Central memory CD8-positive, alpha-beta T cell (primary cell): Measurements from ENCODE around the gene IQSEC3.
"Not testable (repeated sequence)": the region's sequence is repeated elsewhere in the genome, so short reads cannot be mapped to it uniquely, and the experiment has no call there.

Source experiments
- ATAC-seq: fragments of 150-1000 bp; cut with Tn5 transposase; replicated peaks from 2 replicates; pipeline ENCODE4 v1.10.0; 2022; ENCODE audit warnings: mild to moderate bottlenecking, moderate FRiP score, moderate number of reproducible peaks; ENCODE audit not compliant: poor library complexity, severe bottlenecking; ENCODE audit errors: extremely low read depth
- DNase-seq, 2 donors: peaks; one replicate each; pipeline ENCODE4 v3.0.0; 2021; ENCODE audit warnings: low spot score in 2 of 2
- H3K27ac Mint-ChIP-seq: one replicate; pipeline ENCODE4 v1.8.0; 2022; ENCODE audit warnings: low read depth, mild to moderate bottlenecking, moderate library complexity, mixed read lengths
- H3K27me3 Mint-ChIP-seq: one replicate; pipeline ENCODE4 v1.8.0; 2022; ENCODE audit warnings: mixed read lengths
- H3K36me3 Mint-ChIP-seq: one replicate; pipeline ENCODE4 v1.8.0; 2022; ENCODE audit warnings: mild to moderate bottlenecking, moderate library complexity, mixed read lengths; ENCODE audit not compliant: insufficient read depth
- H3K4me1 Mint-ChIP-seq: one replicate; pipeline ENCODE4 v1.8.0; 2022; ENCODE audit warnings: mixed read lengths
- H3K4me3 Mint-ChIP-seq: one replicate; pipeline ENCODE4 v1.8.0; 2022; ENCODE audit warnings: mild to moderate bottlenecking, moderate library complexity, mixed read lengths
- H3K9me3 Mint-ChIP-seq: one replicate; pipeline ENCODE4 v1.8.0; 2022; ENCODE audit warnings: mixed read lengths

IQSEC3 gene

DNA sequence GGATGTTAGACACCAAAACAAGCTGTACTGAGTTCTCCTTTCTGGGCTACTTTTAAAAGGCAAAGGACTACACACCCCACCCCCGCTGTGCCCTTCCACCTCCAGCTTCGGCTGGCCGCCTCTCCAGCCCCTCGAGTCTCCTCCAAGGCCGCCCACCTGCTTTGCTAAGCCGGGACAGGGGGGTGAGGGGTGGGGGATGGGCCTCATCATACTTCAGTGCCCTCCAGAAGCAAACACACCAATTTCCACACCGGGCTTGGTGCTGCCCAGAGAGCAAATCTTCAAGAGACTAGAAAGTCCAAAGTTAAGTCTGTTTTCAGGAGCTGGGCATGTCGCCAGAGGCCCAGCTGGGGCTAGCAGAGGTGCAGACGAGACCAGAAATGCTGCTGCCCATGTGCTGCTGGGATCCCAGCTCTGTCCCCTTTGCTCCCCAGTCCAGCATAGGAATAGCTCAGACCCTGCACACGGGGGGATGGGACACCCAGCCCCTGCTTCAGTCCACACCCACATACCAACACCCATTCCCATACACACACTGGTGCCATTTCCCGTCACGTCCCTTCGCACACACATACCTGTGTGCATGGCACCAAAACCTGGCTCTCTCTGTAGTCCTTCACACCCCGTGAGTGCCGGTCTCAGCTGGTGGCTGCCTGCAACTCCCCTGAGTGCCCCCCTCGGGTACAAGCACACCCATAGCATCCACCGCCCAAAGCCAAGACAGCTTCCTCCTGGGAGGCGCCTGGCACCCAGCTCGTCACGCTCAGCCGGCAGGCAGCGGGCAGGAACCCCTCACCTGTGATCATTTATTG is 146.4 kb downstream of the IQSEC3 start:
- Mint-ChIP-seq H3K27ac (no peak overlapping the region), H3K4me1 (peaks cover 5% of the 10 kb centered on the region), H3K4me3 (no peak overlapping the region), H3K27me3 (peaks cover 65% of the 10 kb centered on the region), H3K9me3 (no peaks in the 10 kb centered on the region), H3K36me3 (peaks cover 2% of the 10 kb centered on the region)
- DNase-seq, result no peak
- no peak for ATAC-seq

DNA sequence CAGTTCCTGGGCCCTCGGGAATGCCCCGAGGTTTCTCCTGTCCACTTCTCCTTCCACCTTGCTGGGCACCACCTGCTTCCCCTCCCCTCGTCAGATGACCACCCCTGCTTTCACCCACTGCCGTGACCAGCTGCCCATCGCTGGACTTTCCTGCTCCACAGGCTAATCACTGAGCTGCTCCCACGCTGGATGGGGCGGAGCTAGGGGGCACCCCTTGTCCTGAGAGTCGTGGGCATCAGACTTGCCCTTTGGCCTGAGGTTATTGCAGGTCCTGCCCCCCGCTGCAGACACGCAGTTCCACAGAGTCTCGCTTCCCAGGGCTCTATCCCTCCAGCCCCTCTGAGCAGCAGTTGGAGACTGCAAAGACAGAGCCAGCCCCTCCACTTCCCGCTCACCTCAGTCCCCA is 147.0 kb downstream of the IQSEC3 start:
- no peak overlapping the region for H3K4me3 Mint-ChIP-seq
- ATAC-seq (no peak), DNase-seq (no peak)
- no peak overlapping the region for H3K27ac Mint-ChIP-seq
- peaks cover 2% of the 10 kb centered on the region for H3K36me3 Mint-ChIP-seq
- peaks cover 5% of the 10 kb centered on the region for H3K4me1 Mint-ChIP-seq
- no peaks in the 10 kb centered on the region for H3K9me3 Mint-ChIP-seq
- peaks cover 59% of the 10 kb centered on the region for H3K27me3 Mint-ChIP-seq

DNA sequence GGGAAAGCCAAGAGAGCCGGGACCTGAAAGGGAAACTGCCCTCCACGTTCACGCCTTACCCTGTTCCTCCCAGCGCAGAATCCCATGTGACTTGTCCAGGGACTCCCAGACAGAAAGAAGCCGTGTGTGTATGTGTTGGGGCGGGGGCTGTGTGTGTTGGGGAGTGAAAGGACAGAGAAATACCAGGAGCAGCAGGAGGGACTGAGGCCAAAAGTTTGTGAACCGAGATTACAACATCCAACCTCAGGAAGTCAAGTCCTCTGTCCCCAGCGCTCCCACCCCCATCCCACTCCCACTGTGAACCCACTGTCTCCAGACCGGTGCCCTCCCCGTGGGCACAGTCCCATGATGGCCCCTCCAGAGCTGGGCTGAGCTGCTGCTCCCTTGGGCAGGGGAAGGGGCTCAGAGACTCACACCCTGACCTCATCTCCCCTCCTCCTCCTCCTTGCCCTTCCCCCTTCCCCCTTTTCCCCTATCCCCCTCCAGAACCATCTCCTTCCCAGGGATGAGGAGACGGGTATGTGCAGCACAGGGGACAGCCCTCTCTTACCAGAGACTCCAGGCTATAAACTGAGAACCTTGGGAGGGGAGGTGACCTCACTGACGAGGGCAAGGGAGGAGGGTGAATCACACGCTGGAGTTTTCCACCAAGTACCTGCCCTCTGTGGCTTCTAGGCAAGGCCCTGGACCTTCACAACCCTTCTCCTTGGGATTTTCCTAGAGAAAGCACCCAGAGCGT is 147.6 kb downstream of the IQSEC3 start, which contains the start of gene SLC6A12:
SLC6A12 (minus strand) TSS at position 155 of the 739 bp plus-strand sequence. CDS start 4,171 bp downstream, outside the sequence.
- ATAC-seq, result no peak
- Mint-ChIP-seq H3K27me3 (peaks cover 58% of the 10 kb centered on the region), H3K9me3 (no peaks in the 10 kb centered on the region), H3K27ac (no peak within 1 kb of the TSS), H3K4me3 (no peak within 1 kb of the TSS), H3K4me1 (peaks cover 5% of the 10 kb centered on the region), H3K36me3 (peaks cover 2% of the 10 kb centered on the region)
- DNase-seq, result no peak

DNA sequence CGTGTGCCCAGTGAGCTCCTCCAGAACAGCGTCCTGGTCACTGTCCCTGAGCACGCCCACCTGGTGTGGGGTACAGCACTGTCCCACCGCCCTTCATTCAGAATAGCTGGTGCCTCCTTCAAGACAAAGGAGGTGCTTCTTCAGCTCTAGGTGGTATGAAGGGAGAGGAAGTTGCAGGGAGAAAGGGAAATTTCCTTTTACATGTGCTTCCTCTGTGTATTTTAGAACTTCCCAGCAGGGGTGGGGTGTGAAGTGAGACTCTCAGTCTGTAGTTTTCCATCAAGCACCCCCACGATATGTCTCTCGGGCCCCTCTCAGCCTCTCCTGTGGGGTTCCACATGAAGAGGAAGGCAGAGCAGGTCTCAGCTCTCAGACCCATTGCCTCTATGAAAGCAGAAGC is 148.5 kb downstream of the IQSEC3 start:
- Mint-ChIP-seq H3K27ac (no peak overlapping the region), H3K27me3 (peaks cover 53% of the 10 kb centered on the region), H3K4me3 (no peak overlapping the region), H3K4me1 (peaks cover 10% of the 10 kb centered on the region), H3K9me3 (no peaks in the 10 kb centered on the region), H3K36me3 (peaks cover 2% of the 10 kb centered on the region)
- DNase-seq (no peak), ATAC-seq (no peak)

DNA sequence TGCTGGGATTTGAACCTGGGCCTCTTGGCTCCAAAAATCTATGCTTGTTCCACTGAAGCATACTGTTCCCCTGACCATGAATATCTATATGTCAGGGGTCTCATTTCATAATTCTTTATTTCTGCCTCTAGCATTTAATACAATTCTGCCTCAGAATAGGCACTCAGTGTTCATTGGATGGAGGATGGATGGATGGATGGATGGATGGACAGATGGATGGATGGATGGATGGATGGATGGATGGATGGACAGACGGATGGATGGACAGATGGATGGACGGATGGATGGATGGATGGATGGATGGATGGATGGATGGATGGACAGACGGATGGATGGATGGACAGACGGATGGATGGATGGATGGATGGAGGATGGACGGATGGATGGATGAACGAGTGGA is 150.5 kb downstream of the IQSEC3 start:
- not testable (repeated sequence) for H3K27ac Mint-ChIP-seq, H3K4me1 Mint-ChIP-seq

DNA sequence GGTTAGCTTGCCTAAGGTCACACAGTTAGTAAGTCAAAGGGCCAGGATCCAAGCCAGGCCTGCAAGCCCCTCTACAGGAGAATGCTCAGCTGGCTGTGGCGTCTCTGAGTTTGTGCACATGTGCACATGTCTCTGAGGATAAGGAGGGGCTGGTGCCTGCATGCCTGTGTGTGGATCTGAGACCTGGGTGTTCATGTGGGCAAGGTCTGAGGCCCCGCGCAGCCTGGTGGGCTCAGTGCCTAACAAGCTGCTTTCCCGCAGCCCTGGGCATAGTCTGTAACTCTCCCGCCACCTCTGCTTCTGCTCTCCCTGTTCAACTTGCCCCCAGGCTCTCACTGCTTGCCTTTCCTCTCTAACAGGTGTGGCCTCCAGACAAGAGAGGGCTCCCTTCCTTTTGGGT is 151.7 kb downstream of the IQSEC3 start:
- Mint-ChIP-seq H3K9me3 (no peaks in the 10 kb centered on the region), H3K36me3 (no peaks in the 10 kb centered on the region), H3K4me1 (peaks cover 5% of the 10 kb centered on the region), H3K4me3 (no peak overlapping the region), H3K27me3 (peaks cover 34% of the 10 kb centered on the region), H3K27ac (no peak overlapping the region)
- no peak for DNase-seq
- ATAC-seq, result no peak

More for the DNA sequence above, 150.5 kb downstream of the IQSEC3 start:
- ATAC-seq, H3K4me3 Mint-ChIP-seq, H3K9me3 Mint-ChIP-seq, DNase-seq, H3K36me3 Mint-ChIP-seq: not testable (repeated sequence)
- peaks cover 46% of the 10 kb centered on the region for H3K27me3 Mint-ChIP-seq

DNA sequence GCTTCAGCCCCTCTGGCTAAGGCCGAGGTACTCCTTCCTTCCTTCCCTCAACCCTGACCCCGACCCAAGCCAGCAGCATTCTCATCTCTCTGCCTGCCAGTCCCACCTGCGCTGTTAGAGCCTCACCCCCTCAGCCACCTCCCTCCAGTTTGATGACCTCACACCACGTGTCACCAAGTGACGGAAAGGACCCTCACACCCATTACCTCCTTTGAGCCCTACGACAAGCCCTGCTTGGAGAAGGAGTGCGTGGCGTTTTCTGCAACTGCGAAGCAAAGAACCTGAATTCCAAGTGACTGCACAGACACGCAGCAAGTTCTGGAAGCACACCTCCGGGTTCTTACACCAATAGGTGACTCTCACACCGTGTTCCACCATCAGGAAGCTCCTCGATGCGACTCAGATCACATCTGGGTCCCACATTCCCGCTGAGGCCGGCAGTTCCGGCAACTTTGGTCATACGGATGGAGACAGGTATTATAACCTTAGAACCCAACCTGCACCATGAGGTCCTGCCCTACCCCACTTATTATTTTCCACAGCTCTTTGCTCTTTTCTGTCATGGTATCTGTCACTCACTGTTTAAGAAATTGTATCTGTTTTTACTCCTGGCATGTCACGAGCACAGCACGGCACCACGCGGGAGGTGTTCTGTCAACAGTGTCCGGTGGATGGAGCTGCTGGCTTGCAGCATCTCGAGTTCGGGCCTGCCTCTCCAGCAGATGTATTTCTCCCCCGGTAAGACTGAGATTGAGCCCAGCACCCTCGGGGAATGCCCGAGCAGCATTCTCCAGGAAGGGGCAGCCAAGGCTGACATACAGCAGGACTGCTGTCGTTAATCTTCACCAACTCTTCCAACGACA is 152.4 kb downstream of the IQSEC3 start:
- peaks cover 27% of the 10 kb centered on the region for H3K27me3 Mint-ChIP-seq
- H3K4me1 Mint-ChIP-seq, result peaks cover 5% of the 10 kb centered on the region
- no peaks in the 10 kb centered on the region for H3K9me3 Mint-ChIP-seq
- DNase-seq (no peak), ATAC-seq (no peak)
- no peak overlapping the region for H3K4me3 Mint-ChIP-seq
- no peaks in the 10 kb centered on the region for H3K36me3 Mint-ChIP-seq
- no peak overlapping the region for H3K27ac Mint-ChIP-seq

DNA sequence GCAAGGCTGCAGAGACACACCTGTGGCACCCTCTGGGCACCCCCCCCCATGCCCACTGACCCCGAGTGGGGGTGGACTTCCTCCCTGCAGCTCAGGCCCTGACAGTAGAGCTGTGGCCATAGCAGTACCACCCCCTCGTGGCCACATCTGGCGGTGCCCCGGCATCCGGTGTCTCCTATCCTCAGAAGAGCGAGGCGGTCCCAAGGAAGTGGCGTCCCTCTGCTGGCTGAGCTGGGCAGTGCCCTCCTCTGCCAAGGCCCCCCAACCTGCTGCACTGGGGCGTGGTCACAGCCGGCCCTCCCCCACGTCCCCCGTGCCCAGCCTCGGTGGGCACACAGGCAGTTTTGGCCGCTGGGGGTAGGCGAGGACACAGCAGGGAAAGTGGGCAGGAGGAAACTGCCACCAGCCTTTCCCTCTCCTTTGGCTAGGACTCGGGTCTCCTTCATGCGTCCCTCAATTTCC is 153.4 kb downstream of the IQSEC3 start:
- H3K36me3 Mint-ChIP-seq, result no peaks in the 10 kb centered on the region
- H3K4me3 Mint-ChIP-seq, result no peak overlapping the region
- peaks cover 5% of the 10 kb centered on the region for H3K4me1 Mint-ChIP-seq
- peak; percentile 71 for ATAC-seq
- H3K27me3 Mint-ChIP-seq, result peaks cover 22% of the 10 kb centered on the region
- H3K9me3 Mint-ChIP-seq, result no peaks in the 10 kb centered on the region
- peak in 1 of 2 donors; percentile 16 for DNase-seq
- H3K27ac Mint-ChIP-seq, result no peak overlapping the region

DNA sequence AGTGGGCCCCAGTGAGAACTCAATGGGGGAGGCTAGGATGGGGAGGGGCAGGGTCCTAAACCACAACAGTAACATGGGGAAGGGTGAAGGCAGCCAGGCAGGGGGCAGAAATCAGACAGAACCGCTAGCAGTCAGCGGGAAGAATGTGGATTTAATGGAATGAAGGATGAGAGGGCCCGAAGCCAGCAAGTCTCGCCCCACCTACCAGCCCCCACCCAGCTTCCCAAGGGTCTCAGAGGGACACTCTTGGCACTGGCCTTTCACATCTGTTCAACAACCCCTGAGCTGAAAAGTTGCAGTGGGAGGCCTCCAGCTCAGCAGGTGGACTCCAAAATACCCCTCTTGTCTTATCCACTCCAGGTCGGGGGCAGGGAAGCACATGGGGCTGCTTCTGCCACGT is 153.9 kb downstream of the IQSEC3 start:
- DNase-seq (no peak), ATAC-seq (no peak)
- peaks cover 22% of the 10 kb centered on the region for H3K27me3 Mint-ChIP-seq
- H3K4me1 Mint-ChIP-seq, result peaks cover 5% of the 10 kb centered on the region
- no peak overlapping the region for H3K4me3 Mint-ChIP-seq
- no peaks in the 10 kb centered on the region for H3K9me3 Mint-ChIP-seq
- no peak overlapping the region for H3K27ac Mint-ChIP-seq
- H3K36me3 Mint-ChIP-seq, result no peaks in the 10 kb centered on the region

DNA sequence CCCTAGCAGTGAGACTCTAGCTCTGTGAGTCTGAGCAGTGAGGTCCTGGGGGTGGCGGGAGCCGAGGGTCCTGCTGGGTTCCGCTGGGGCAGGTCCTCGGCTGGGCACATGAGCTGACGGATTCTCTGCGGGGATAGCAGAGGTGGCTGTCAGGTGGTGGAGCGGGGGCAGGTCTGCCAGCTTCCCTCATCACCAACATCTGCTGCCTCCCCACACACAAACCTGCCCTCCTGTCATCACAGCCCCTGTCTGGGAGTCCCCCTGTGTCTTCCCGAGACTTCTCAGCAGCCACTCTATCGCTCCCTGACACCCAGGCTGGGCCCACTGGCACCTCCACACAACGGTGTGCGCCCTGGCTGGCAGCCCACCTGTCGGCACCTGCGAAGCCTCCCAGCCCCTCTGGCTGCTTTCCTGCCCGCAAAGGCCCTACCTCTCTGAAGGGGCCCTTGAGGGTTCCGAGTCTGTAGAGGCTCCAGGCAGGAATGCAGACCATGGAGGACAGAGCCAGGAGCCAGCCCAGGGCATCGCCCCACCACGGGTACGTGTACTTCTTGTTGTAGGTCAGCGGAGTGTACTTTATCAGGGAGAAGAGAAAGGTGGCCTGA is 154.5 kb downstream of the IQSEC3 start:
- DNase-seq, result no peak
- peaks cover 22% of the 10 kb centered on the region for H3K27me3 Mint-ChIP-seq
- H3K4me1 Mint-ChIP-seq, result peaks cover 5% of the 10 kb centered on the region
- ATAC-seq, result no peak
- H3K4me3 Mint-ChIP-seq, result no peak overlapping the region
- no peak overlapping the region for H3K27ac Mint-ChIP-seq
- H3K36me3 Mint-ChIP-seq, result no peaks in the 10 kb centered on the region
- H3K9me3 Mint-ChIP-seq, result no peaks in the 10 kb centered on the region

DNA sequence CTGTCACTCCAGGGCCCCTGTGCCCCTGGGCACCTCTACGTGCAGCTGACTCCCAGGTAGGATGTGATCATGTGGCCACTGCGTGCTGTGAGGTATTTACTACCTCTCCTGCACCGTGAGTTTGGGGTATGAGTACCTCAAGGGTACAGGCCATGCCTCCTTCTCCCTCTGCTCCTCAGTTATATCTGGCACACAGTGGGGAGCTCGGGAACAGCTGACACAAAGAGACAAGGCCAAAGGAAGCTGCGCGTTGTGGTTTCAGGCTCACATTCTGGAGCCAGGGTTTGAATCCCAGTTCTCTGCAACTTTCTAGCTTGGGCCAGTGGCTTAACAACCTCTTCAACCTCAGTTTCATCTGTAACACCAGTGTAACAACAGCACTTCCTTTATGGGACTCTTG is 155.2 kb downstream of the IQSEC3 start:
- Mint-ChIP-seq H3K27me3 (peaks cover 27% of the 10 kb centered on the region), H3K36me3 (no peaks in the 10 kb centered on the region), H3K27ac (no peak overlapping the region), H3K4me3 (no peak overlapping the region), H3K9me3 (no peaks in the 10 kb centered on the region), H3K4me1 (peaks cover 5% of the 10 kb centered on the region)
- ATAC-seq (no peak), DNase-seq (no peak)

DNA sequence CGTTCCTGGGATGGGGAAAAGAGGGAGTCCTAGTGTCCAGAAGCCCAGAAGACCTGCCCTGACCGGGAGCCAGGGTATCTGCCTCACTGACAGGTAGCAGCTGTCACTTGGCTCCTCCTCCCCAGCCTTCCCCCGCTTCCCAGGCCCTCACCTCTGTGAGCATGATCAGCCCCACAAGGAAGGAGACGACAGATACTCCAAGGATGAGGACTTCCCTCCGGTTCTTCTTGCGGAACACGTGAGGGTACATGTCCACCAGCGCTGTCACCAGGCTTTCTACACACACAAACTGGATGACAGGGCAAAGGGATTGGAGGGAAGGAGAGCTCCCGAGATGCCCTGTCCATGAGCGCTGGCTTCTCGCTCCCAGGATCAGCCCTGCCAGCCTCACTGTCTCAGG is 157.3 kb downstream of the IQSEC3 start:
- ATAC-seq (no peak), DNase-seq (no peak)
- H3K27me3 Mint-ChIP-seq, result peaks cover 46% of the 10 kb centered on the region
- H3K9me3 Mint-ChIP-seq, result no peaks in the 10 kb centered on the region
- H3K4me1 Mint-ChIP-seq, result peaks cover 5% of the 10 kb centered on the region
- H3K36me3 Mint-ChIP-seq, result no peaks in the 10 kb centered on the region
- H3K27ac Mint-ChIP-seq, result no peak overlapping the region
- no peak overlapping the region for H3K4me3 Mint-ChIP-seq
